ENCODE results near the gene SLC38A10.

SLC38A10 gene

GRCh38 chr17:81271226-81271625 lies 23.9 kb downstream of the SLC38A10 start:
- DNase-seq (ENCODE audit: low read depth) = no peak
- H3K4me3 ChIP-seq (ENCODE audit: control insufficient read depth, low read depth, low read length) = no peak overlapping the region
- TF ChIP-seq CTCF (IDR thresholded peaks at IDR 0.05; ENCODE audit: control insufficient read depth, insufficient read depth, low read depth, low read length, missing control alignments) = no peak

- no peak overlapping the region for H3K4me3 ChIP-seq (ENCODE audit: control insufficient read depth, low read depth, low read length)
- no peak for DNase-seq (ENCODE audit: low read depth)
- TF ChIP-seq CTCF (IDR thresholded peaks at IDR 0.05; ENCODE audit: control insufficient read depth, insufficient read depth, low read depth, low read length, missing control alignments) = no peak
Observed at GRCh38 chr17:81270279-81270678, 24.8 kb downstream of the SLC38A10 start.

DNA sequence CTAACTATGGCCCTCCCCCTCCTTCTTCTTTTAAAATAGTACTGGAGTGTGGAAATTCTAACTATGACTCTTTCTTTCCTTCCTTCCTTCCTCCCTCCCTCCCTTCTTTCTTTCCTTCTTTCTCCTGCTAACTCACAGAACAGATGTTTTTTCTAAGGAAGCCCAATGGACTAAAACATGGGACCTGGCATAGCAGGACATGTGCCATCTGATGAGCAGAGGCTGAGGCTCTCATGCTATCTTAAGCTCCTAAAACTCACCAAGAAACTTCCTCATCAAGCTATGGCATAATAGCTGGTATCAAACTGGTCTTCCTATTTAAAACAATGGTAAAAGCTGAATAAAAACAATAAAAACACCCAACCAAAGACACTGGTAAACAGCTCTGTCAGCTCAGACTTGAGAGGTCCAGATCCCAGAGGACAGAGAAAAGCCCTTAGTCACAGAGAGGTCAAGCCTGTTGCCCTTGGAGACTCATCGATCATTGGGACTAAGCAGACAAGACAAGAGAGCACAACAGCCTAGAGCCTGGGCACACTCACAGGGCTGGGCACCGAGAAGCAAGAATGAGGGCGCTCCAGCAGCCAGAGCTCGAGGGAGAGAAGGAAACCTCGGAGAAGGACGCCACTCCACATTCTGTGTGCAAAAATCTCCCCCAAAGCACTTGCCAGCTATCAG lies 27.6 kb downstream of the SLC38A10 start:
- no peak for TF ChIP-seq CTCF (IDR thresholded peaks at IDR 0.05; ENCODE audit: control insufficient read depth, insufficient read depth, low read depth, low read length, missing control alignments)
- no peak for DNase-seq (ENCODE audit: low read depth)
- no peak overlapping the region for H3K4me3 ChIP-seq (ENCODE audit: control insufficient read depth, low read depth, low read length)

DNA sequence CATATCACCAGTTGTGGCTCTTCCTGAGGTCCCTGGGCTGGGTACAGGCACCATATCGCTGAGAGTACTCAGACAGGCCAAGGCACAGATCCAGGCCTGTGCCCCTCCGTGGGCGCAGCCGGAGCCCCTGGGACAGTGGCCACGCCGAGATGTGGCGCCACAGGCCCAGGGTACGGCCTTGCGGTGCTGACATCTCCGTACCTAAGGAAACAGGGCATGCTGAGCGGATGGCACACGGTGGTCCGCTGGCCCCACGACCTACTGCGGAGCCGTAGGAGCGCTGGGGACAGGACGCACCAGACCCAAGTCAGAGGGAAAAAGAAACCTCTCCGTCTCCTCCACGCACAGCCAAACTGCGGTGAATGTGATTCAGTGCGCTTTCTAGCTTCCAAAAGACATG lies 29.5 kb downstream of the SLC38A10 start:
- no peak for DNase-seq (ENCODE audit: low read depth)
- H3K4me3 ChIP-seq (ENCODE audit: control insufficient read depth, low read depth, low read length) = no peak overlapping the region

GRCh38 chr17:81264640-81265039 lies 30.5 kb downstream of the SLC38A10 start:
- no peak for DNase-seq (ENCODE audit: low read depth)
- H3K4me3 ChIP-seq (ENCODE audit: control insufficient read depth, low read depth, low read length) = no peak overlapping the region
- no peak for TF ChIP-seq CTCF (IDR thresholded peaks at IDR 0.05; ENCODE audit: control insufficient read depth, insufficient read depth, low read depth, low read length, missing control alignments)

More for the DNA sequence above, 29.5 kb downstream of the SLC38A10 start:
- no peak for TF ChIP-seq CTCF (IDR thresholded peaks at IDR 0.05; ENCODE audit: control insufficient read depth, insufficient read depth, low read depth, low read length, missing control alignments)

GRCh38 chr17:81263371-81264181 lies 31.5 kb downstream of the SLC38A10 start:
- DNase-seq (ENCODE audit: low read depth) = no peak
- no peak overlapping the region for H3K4me3 ChIP-seq (ENCODE audit: control insufficient read depth, low read depth, low read length)
- TF ChIP-seq CTCF (IDR thresholded peaks at IDR 0.05; ENCODE audit: control insufficient read depth, insufficient read depth, low read depth, low read length, missing control alignments) = no peak
